Measurements from ENCODE around the gene BSND. TPM values are rescaled to one million over a fixed set of nuclear protein-coding genes. Genes with fewer than 3 reads are reported as not detected.

Gene BSND
- total RNA-seq, 1 donor from 2014 or later: 0.24 TPM

DNA sequence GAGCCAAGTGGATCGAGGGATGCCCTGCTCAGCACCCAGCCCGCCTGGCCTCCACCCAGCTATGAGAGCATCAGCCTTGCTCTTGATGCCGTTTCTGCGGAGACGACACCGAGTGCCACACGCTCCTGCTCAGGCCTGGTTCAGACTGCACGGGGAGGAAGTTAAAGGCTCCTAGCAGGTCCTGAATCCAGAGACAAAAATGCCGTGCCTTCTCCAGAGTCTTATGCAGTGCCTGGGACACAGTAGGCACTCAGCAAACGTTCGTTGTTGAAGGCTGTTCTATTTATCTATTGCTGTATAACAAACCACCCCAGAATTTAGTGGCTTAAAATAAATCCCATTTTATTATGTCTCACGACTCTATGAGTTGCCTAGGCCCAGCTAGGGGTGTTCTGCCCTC, 6.8 kb upstream of the BSND start:
- DNase-seq (ENCODE audit: low spot score): no peak

DNA sequence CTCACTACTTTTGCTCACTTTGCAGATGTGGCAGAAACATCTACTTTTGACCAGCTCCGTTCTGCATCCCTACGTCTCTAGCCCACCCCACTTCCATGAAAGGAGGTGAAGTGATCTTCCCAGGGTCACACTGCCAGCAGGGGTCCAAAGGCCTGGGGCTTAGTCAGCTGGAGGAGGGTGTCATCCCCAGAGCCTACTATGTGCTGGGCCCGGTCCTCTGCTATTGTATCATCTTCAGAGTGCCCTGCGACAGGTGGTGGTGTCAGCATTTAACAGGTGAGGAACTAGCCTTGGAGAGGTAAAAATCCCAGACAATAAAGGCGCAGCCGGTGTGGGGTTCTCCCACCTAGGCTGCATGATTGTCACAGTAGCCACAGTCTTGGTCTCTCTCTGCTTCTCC, 5.6 kb upstream of the BSND start:
- no peak for DNase-seq (ENCODE audit: low spot score)

DNA sequence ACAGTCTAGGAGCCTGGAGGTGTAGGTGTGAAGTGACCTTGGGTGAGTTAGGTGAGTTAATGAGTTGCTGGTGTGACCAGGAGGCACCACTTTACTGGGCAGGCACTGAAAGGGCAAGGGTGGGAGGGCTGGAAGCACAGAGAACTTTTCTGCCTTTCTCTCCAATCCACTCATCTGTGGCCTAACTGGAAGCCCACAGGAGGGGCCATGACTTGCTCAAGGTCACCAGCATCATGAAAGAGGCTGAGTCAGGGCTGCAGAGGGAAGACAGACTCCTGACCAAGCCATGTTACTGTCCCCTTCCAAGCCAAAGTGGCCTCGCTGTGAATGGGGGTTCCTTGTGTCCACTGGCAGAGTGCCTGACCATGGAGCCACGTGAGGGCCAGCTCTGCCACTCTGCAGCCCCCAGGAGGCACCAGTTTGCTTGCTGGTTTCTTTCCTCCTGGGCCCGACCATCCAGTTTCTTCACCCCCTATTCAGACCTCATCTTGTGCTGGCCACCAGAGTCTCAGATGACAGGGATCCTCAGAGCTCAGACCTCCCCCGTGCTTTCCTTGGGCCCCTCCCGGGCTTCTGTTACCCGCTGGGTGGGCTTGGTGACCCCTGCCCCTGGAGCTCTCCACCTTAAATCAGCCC, 4.3 kb upstream of the BSND start:
- no peak for DNase-seq (ENCODE audit: low spot score)

GRCh38 chr1:54995013-54995760, 3.5 kb upstream of the BSND start:
- DNase-seq (ENCODE audit: low spot score): no peak

- no peak for DNase-seq (ENCODE audit: low spot score)
Measured at GRCh38 chr1:54995835-54996234, 2.9 kb upstream of the BSND start.

- peak; percentile 65 for DNase-seq (ENCODE audit: low spot score)
Measured at GRCh38 chr1:54996359-54996868, 2.3 kb upstream of the BSND start.

DNA sequence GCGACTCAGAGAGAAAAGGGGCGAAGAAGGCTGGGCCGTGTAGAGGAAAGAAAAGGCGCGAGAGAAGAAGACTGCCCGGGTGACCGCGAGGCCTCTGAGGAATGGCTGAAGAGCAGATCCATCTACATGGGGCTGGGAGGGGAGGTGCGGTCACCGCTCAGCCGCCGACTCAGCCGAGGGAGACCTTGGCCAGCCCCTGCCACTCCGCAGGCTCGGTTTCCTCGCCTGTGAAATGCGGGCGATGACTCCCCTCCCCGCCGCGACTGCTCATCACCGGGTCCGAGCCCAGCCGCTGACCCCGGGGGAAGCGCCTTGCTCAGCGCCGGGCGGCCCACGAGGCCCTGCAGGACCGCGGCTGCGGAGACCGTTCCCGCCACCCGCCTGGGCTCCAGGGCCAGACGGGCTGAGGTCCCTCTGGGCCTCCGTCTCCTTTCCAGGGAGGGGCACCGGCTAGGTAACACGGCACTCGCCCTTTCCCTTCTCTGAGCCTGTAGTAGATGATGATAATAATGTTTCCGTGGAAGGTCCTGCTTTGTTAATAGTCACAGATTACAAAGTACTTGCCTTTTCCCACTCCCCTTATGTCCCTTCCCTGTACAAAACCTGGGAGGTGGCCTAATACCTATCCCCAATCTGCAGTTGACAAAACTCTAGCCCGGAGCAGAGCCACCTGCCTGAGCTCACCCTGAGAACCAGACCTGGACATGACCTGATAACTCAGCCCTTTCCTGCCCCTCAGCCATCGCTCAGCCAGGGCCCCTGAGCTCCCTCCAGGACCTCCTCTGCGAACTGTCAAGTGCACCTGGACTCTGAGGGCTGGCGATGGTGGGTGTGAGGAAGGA, 1.6 kb upstream of the BSND start:
- DNase-seq (ENCODE audit: low spot score): peak; percentile 8

DNA sequence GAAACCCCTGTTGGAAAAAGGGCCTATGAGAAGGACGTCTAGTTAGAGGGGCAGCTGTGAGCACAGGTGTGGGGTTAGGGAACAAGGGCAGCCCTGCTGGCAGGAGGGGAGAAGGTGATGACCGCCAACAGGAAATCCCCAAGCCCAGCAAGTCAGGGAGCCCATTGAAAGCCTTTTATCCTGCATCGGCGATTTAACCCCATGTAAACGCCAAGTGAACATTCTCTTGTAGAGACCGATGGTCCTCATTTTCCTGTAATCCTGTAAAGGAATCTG, 1.1 kb upstream of the BSND start:
- DNase-seq (ENCODE audit: low spot score): no peak

DNA sequence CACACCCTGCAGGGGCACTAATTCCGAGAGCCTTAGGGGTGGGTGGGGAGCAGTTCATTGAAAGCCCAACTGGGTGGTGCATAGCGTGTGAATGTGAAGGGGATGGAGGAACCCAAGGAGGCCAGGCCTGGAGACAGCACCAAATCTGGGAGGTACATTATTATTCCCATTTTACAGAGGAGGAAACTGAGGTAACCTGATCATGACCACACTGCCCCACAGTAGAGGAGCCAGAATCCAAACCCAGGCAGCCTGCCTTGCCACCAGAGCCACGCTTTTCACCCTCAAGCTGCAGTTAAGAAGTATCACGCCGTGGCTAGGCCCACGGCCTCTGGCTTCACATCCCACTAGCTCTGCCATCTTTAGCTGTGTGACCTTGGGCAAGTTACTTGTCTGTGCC, 633 bp upstream of the BSND start:
- DNase-seq (ENCODE audit: low spot score): no peak

DNA sequence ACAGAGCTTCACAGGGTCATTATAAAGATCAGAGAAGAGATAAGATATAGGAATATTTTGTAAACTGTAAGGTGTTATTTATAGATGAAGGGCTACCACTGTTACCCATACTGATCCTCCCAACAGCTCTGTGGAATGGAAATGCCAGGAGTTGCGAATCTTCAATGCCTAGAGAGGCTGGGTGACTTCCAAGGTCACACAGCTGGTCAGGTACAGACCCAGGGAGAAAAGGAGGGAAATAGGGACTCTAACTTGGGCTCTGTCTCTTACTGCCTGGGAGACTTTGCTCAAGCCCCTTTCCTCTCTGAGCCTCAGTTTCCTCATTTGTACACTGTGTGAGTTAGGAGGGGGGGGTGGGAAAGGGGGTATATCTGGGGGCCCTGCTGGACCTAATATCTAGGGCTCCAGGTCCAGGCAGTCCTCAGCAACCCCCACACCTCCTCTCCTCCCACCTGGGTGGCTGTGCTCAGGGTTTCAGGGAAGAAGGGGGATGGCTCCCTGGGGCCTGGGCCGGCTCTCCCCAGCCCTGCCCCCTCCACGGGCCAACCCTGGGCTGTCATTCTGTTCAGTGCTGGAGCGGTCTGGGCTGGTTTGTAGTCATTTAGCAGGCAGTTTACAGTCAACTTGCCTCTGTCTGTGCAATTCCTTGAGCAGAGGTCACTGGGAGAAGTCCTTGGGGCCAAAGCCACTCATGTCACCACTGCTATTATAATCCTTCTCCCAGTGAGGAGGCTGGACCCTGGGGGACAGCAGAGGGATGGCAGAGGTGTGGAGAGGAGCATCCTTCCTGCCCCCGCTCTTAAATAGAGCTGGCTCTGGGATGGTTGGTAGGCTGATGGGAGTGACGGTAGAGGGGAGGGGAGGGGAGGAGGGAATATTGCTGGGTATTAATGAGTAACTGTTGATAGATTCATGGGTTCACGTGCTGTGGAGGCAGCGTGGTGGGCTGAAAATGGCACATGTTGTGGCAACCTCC, 1.7 kb downstream of the BSND start:
- no peak for DNase-seq (ENCODE audit: low spot score)

DNA sequence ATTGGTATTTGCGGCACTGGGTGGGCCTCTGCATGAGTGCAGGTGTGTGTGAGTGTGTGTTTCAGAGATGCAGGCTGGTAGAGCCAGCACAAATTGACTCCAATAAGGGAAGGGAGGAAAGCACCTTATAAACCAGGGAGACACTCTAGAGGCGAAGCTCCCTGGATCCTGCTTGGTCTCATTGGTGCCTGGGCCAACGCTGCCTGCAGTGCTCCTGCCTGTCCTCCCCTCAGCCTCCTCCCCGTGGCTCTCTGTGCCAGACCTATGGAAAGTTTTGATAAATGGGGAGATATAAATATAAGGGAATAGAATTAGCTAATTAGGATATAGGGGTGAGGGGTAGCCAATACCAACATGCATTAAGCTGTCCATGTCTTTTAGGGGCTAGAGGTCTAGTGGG, 2.6 kb downstream of the BSND start:
- DNase-seq (ENCODE audit: low spot score): no peak

DNA sequence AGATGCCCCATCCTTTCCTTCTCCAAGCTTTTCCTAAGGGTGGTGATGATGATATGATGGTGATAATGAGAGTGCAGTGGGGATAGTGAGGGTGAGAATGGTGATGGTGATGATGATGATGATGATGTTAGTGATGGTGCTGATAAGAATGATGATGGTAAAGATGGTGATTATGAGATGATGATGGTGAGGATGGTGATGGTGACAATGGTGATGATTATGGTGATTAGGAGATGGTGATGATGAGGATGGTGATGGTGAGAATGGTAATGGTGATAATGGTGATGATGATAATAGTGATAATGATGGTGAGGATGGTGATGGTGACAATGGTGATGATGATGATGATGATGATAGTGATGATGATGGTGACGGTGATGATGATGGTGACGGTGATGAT, 4.0 kb downstream of the BSND start:
- no peak for DNase-seq (ENCODE audit: low spot score)

GRCh38 chr1:55005351-55006140, 6.8 kb downstream of the BSND start:
- DNase-seq (ENCODE audit: low spot score): no peak

DNA sequence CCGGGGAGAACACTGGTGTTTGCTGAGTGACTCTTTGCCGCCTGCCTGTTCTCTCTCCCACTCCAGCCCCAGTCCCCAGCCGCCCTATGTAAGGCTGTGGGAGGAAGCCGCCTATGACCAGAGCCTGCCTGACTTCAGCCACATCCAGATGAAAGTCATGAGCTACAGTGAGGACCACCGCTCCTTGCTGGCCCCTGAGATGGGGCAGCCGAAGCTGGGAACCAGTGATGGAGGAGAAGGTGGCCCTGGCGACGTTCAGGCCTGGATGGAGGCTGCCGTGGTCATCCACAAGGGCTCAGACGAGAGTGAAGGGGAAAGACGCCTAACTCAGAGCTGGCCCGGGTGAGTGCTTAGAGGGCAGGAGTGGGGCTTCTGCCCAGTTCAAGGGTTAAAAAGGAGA, 8.2 kb downstream of the BSND start:
- DNase-seq (ENCODE audit: low spot score): no peak

GRCh38 chr1:55007625-55008024, 8.9 kb downstream of the BSND start:
- DNase-seq (ENCODE audit: low spot score): no peak

- no peak for DNase-seq (ENCODE audit: low spot score)
Measured at GRCh38 chr1:55010194-55010886, 11.6 kb downstream of the BSND start.

GRCh38 chr1:55010887-55011217, 12.1 kb downstream of the BSND start:
- DNase-seq (ENCODE audit: low spot score): no peak

DNA sequence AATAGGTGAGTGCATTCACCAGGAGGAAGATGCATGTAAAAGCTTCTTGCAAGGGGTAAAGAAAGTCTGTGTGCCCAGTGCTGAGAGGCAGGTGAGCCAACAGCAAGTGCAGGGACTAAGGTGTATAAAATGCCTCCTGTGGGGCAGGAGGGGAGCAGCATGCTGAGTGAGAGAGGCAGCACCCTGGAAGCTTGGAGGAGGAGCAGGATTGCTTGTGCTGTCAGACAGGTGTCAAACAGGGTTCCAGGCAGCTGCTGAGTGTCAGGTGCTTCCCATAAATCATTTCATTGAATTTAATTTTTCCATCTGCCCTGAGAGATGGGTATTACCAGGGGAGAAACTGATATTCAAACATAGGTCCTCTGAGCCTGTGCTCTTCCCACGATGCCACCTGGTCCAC, 13.9 kb downstream of the BSND start:
- DNase-seq (ENCODE audit: low spot score): no peak

DNA sequence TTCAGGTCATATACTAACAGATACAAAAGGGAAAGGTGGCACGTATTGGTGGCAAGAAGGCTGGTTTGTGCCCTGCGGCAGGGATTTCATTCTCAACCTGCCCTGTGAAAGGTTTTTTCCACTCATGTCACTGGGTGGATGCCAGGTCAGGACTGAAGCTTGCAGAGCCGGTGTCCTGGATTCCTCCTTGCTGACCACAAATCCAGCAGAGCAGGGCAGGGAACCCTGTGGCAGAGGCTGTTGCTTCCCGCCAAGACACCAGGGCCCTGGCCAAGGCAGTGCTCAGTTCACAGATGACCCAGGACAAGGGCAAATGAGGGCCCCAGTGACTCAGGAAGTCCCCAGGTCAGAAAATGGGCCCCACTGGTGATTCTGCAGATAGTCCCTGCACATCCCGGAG, 16.4 kb downstream of the BSND start:
- DNase-seq (ENCODE audit: low spot score): no peak
